Measurements from ENCODE around the gene AGXT2.

Gene AGXT2

GRCh38 chr5:35035271-35035670, 12.5 kb downstream of the AGXT2 start:
- Histone ChIP-seq H3K27me3 (ENCODE audit: control insufficient read depth, insufficient read depth, low read length) (no peaks in the 10 kb centered on the region), H3K27ac (ENCODE audit: low read depth, low read length) (no peak overlapping the region), H3K9ac (ENCODE audit: low read depth, low read length) (no peak overlapping the region), H3K4me1 (ENCODE audit: control insufficient read depth, insufficient read depth, low read length) (no peaks in the 10 kb centered on the region), H3K4me3 (ENCODE audit: low read depth, low read length) (no peak overlapping the region), H3K36me3 (ENCODE audit: control insufficient read depth, insufficient read depth, low read length) (no peaks in the 10 kb centered on the region), H3K9me3 (ENCODE audit: control insufficient read depth, insufficient read depth, low read length) (no peaks in the 10 kb centered on the region)

DNA sequence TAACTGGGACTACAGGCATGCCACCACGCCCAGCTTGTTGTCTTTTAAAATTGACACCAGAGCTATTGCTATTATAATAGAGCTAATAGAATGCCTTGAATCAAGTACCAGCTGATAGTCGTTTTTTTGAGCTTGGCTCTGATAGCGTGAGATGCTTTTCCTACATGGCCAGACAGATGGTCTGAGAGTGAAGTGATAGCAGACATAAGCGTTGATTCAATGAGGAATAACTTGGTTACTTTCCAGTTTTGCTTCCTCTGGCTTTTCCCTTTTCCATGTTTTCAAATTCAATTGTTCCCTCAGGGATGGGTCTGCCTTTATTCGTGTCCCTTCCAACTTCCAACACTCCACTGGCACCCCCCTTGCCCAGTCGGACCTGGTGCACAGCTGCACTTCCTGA, 15.4 kb downstream of the AGXT2 start:
- no peak overlapping the region for H3K27ac ChIP-seq (ENCODE audit: low read depth, low read length)
- no peak overlapping the region for H3K4me3 ChIP-seq (ENCODE audit: low read depth, low read length)
- H3K9me3 ChIP-seq (ENCODE audit: control insufficient read depth, insufficient read depth, low read length), result no peaks in the 10 kb centered on the region
- H3K4me1 ChIP-seq (ENCODE audit: control insufficient read depth, insufficient read depth, low read length), result no peaks in the 10 kb centered on the region
- no peaks in the 10 kb centered on the region for H3K27me3 ChIP-seq (ENCODE audit: control insufficient read depth, insufficient read depth, low read length)
- no peaks in the 10 kb centered on the region for H3K36me3 ChIP-seq (ENCODE audit: control insufficient read depth, insufficient read depth, low read length)
- H3K9ac ChIP-seq (ENCODE audit: low read depth, low read length), result no peak overlapping the region

- no peaks in the 10 kb centered on the region for H3K36me3 ChIP-seq (ENCODE audit: control insufficient read depth, insufficient read depth, low read length)
- no peak overlapping the region for H3K27ac ChIP-seq (ENCODE audit: low read depth, low read length)
- no peaks in the 10 kb centered on the region for H3K4me1 ChIP-seq (ENCODE audit: control insufficient read depth, insufficient read depth, low read length)
- no peak overlapping the region for H3K4me3 ChIP-seq (ENCODE audit: low read depth, low read length)
- no peak overlapping the region for H3K9ac ChIP-seq (ENCODE audit: low read depth, low read length)
- no peaks in the 10 kb centered on the region for H3K9me3 ChIP-seq (ENCODE audit: control insufficient read depth, insufficient read depth, low read length)
- no peaks in the 10 kb centered on the region for H3K27me3 ChIP-seq (ENCODE audit: control insufficient read depth, insufficient read depth, low read length)
Observed at GRCh38 chr5:35031276-35031675, 16.5 kb downstream of the AGXT2 start.

DNA sequence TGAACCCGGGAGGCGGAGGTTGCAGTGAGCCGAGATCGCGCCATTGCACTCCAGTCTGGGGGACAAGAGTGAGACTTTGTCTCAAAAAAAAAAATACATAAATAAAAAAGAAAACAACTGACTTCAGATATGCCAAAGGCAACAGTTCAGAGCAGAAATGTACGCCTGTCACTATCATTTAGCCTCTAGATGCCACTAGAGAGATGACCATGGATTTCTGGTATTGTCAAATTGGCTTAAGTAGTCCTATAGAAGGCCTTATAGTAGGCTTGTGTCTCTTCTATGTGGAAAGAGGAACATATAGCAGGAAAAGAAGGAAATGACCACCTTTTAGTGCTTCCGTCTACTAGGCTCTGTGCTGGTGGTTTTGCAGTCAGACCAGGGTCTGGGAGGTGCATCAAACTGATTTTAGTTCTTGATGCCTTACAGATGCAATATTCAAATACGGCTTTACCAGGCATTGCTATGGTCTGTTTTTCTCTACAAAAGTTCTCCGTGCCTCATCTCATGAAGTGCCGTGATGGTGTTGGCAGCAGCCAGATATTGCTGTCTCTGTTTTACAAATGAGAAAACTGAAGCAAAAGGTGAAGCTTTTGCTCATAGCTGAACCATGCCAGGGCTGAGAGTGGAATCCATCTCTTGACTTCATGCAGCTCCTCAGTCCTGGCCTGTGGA, 17.2 kb downstream of the AGXT2 start:
- no peak overlapping the region for H3K27ac ChIP-seq (ENCODE audit: low read depth, low read length)

GRCh38 chr5:35029333-35029732, 18.4 kb downstream of the AGXT2 start:
- H3K4me3 ChIP-seq (ENCODE audit: low read depth, low read length), result no peak overlapping the region
- no peaks in the 10 kb centered on the region for H3K27me3 ChIP-seq (ENCODE audit: control insufficient read depth, insufficient read depth, low read length)
- no peaks in the 10 kb centered on the region for H3K36me3 ChIP-seq (ENCODE audit: control insufficient read depth, insufficient read depth, low read length)
- no peak overlapping the region for H3K27ac ChIP-seq (ENCODE audit: low read depth, low read length)
- no peak overlapping the region for H3K9ac ChIP-seq (ENCODE audit: low read depth, low read length)
- H3K9me3 ChIP-seq (ENCODE audit: control insufficient read depth, insufficient read depth, low read length), result no peaks in the 10 kb centered on the region
- H3K4me1 ChIP-seq (ENCODE audit: control insufficient read depth, insufficient read depth, low read length), result no peaks in the 10 kb centered on the region

More for the DNA sequence above, 17.2 kb downstream of the AGXT2 start:
- Histone ChIP-seq H3K4me1 (ENCODE audit: control insufficient read depth, insufficient read depth, low read length) (no peaks in the 10 kb centered on the region), H3K9ac (ENCODE audit: low read depth, low read length) (no peak overlapping the region), H3K27me3 (ENCODE audit: control insufficient read depth, insufficient read depth, low read length) (no peaks in the 10 kb centered on the region), H3K9me3 (ENCODE audit: control insufficient read depth, insufficient read depth, low read length) (no peaks in the 10 kb centered on the region), H3K4me3 (ENCODE audit: low read depth, low read length) (no peak overlapping the region), H3K36me3 (ENCODE audit: control insufficient read depth, insufficient read depth, low read length) (no peaks in the 10 kb centered on the region)

GRCh38 chr5:35026941-35027340, 20.8 kb downstream of the AGXT2 start:
- Histone ChIP-seq H3K9me3 (ENCODE audit: control insufficient read depth, insufficient read depth, low read length) (no peaks in the 10 kb centered on the region), H3K27ac (ENCODE audit: low read depth, low read length) (no peak overlapping the region), H3K27me3 (ENCODE audit: control insufficient read depth, insufficient read depth, low read length) (no peaks in the 10 kb centered on the region), H3K9ac (ENCODE audit: low read depth, low read length) (no peak overlapping the region), H3K4me1 (ENCODE audit: control insufficient read depth, insufficient read depth, low read length) (no peaks in the 10 kb centered on the region), H3K4me3 (ENCODE audit: low read depth, low read length) (no peak overlapping the region), H3K36me3 (ENCODE audit: control insufficient read depth, insufficient read depth, low read length) (no peaks in the 10 kb centered on the region)

DNA sequence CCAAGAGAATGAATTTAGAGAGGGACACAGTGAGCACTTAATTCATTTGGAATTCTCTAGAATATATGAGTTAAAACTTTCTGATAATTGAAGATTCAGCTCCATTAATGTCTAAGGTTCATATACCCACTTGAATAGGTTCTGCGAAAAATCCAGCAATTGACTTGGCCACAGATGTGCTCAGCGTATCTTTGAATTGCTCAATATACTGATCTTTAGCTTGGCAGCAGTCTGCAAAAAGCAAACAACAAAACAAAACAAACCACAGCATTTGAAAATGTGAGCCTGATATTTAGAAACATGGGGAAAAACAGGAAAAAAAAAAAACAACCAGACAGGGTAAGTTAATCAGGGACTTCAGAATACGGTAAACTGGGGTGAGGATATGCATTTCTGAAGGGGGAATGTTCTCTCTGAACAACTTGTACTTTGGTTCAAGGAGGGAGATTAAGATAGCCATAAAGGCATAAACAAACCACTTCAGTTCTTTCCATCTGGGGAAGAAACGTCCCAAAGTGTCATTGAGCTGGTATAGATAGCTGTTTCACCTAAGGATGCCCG, 21.4 kb downstream of the AGXT2 start:
- Histone ChIP-seq H3K9me3 (ENCODE audit: control insufficient read depth, insufficient read depth, low read length) (no peaks in the 10 kb centered on the region), H3K4me3 (ENCODE audit: low read depth, low read length) (no peak overlapping the region), H3K9ac (ENCODE audit: low read depth, low read length) (no peak overlapping the region), H3K36me3 (ENCODE audit: control insufficient read depth, insufficient read depth, low read length) (no peaks in the 10 kb centered on the region), H3K4me1 (ENCODE audit: control insufficient read depth, insufficient read depth, low read length) (no peaks in the 10 kb centered on the region), H3K27me3 (ENCODE audit: control insufficient read depth, insufficient read depth, low read length) (no peaks in the 10 kb centered on the region), H3K27ac (ENCODE audit: low read depth, low read length) (no peak overlapping the region)

- Histone ChIP-seq H3K4me1 (ENCODE audit: control insufficient read depth, insufficient read depth, low read length) (no peaks in the 10 kb centered on the region), H3K27ac (ENCODE audit: low read depth, low read length) (no peak overlapping the region), H3K4me3 (ENCODE audit: low read depth, low read length) (no peak overlapping the region), H3K9ac (ENCODE audit: low read depth, low read length) (no peak overlapping the region), H3K27me3 (ENCODE audit: control insufficient read depth, insufficient read depth, low read length) (no peaks in the 10 kb centered on the region), H3K9me3 (ENCODE audit: control insufficient read depth, insufficient read depth, low read length) (no peaks in the 10 kb centered on the region), H3K36me3 (ENCODE audit: control insufficient read depth, insufficient read depth, low read length) (no peaks in the 10 kb centered on the region)
Observed at GRCh38 chr5:35024911-35025510, 22.7 kb downstream of the AGXT2 start.

DNA sequence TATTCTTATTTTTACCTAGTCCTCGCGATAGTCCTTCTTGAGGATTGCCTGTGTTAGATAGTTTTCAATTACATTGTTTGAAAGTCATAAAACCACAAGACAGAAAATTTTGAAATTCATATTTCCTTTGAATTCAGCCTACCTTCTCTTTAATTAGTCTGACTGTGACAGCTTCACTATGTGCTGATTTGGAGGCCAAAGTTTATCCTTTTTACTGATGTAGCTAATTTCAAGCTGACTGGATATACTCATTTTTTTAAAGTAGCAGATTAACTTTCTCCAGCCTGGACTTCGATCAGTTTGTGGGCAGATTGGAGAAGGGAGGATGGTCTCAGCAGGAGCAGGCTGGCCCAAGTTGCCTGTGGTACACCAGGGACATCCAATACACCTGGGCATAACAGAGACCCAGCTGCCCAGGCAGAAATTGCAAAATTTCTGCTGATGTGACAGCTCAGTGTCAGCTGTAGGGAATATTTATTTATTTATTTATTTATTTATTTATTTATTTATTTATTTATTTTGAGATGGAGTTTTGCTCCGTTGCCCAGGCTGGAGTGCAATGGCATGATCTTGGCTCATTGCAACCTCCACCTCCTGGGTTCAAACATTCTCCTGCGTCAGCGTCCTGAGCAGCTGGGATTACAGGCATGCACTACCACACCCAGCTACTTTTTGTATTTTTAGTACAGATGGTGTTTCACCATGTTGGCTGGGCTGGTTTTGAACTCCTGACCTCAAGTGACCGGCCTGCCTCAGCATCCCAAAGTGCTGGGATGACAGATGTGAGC, 24.2 kb downstream of the AGXT2 start:
- Histone ChIP-seq H3K27me3 (ENCODE audit: control insufficient read depth, insufficient read depth, low read length) (no peaks in the 10 kb centered on the region), H3K9ac (ENCODE audit: low read depth, low read length) (no peak overlapping the region), H3K4me3 (ENCODE audit: low read depth, low read length) (no peak overlapping the region), H3K36me3 (ENCODE audit: control insufficient read depth, insufficient read depth, low read length) (no peaks in the 10 kb centered on the region), H3K9me3 (ENCODE audit: control insufficient read depth, insufficient read depth, low read length) (no peaks in the 10 kb centered on the region), H3K4me1 (ENCODE audit: control insufficient read depth, insufficient read depth, low read length) (no peaks in the 10 kb centered on the region), H3K27ac (ENCODE audit: low read depth, low read length) (no peak overlapping the region)

DNA sequence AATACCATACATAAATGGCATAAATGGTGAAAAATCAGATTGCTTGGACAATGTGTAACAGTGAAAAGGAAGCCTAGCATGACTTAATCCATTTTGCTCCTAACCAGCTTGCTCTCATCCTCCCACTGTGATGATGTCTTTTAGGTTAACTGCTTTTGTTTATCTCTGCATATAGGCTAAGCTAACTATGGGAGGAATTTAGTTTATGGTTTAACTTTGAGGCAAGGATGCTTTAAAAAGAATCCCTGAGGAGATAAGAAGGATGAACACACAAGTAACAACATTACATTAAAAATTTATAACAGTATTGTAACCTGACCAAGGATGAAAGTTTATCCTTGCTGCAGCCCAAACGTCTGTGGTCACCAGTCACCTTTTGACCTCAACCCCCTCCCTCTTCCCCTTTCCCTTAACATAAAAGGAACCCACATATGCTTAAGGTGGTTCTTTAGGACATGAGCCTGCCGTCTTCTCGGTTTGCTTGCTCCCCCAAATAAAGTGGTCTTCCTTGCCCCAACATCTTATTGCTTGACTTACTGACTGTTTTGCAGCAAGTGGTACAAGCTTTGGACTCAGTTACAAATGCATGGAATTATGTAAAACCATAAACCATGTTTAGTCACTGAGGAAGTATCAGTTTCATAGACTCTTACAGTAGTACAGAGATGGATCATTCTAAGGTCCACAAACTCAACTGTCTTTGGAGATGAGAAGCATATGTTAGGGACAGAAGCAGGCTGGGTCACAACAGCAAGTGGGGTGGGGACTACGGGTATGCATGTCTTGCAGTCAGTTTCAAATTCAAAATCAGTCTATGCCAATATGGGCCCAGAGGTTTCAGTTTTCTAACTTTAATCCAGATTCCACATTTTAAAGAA, 31.3 kb downstream of the AGXT2 start:
- no peak overlapping the region for H3K27ac ChIP-seq (ENCODE audit: low read depth, low read length)

More for the DNA sequence above, 31.3 kb downstream of the AGXT2 start:
- Histone ChIP-seq H3K9ac (ENCODE audit: low read depth, low read length) (no peak overlapping the region), H3K9me3 (ENCODE audit: control insufficient read depth, insufficient read depth, low read length) (no peaks in the 10 kb centered on the region), H3K4me1 (ENCODE audit: control insufficient read depth, insufficient read depth, low read length) (no peaks in the 10 kb centered on the region), H3K27me3 (ENCODE audit: control insufficient read depth, insufficient read depth, low read length) (no peaks in the 10 kb centered on the region), H3K4me3 (ENCODE audit: low read depth, low read length) (no peak overlapping the region), H3K36me3 (ENCODE audit: control insufficient read depth, insufficient read depth, low read length) (no peaks in the 10 kb centered on the region)

Measured in HUES48 (cell line).